Adipose tissue (tissue), 3 donors: Measurements from ENCODE around the gene CTAG1B. TPM values are rescaled to one million over a fixed set of nuclear protein-coding genes. Genes with fewer than 3 reads are reported as not detected.
"Not testable (repeated sequence)": the region's sequence is repeated elsewhere in the genome, so short reads cannot be mapped to it uniquely, and the experiment has no call there.

Experiments
- H3K27ac ChIP-seq: one replicate; pipeline ENCODE4 v1.5.1; 2013; ENCODE audit warnings: low read depth, low read length
- WGBS, 3 donors: extraction: QIAGEN DNeasy Blood & Tissue Kit; methylation state at CpG; one replicate each; pipeline ENCODE4 v1.1.7; 2013; 5-methylcytosine and 5-hydroxymethylcytosine counted together
- polyA plus RNA-seq, 3 donors: library from polyadenylated mRNA; stranded (reverse); fragments of 200-250 nt; gene quantifications; one replicate each; pipeline ENCODE4 v1.2.3, GENCODE V29; 2013
- donor health status: healthy with polysubstance abuse.
- donor health status: Bipolar disorder and iron deficiency.
- donor health status: healthy.

The CTAG1B gene
- polyA plus RNA-seq, 3 donors, result 0.59 TPM; not detected in 2

- not testable (repeated sequence) for H3K27ac ChIP-seq
- WGBS, 3 donors, result no CpG with 5 or more reads among the region's 10 CpGs
These were observed 22.7 kb upstream of the CTAG1B start for GRCh38 chrX:154641740-154642139.

GRCh38 chrX:154633661-154634060 is 14.6 kb upstream of the CTAG1B start:
- H3K27ac ChIP-seq, result not testable (repeated sequence)
- WGBS, 3 donors, result no CpG with 5 or more reads among the region's 11 CpGs

GRCh38 chrX:154630949-154631348 is 11.9 kb upstream of the CTAG1B start:
- H3K27ac ChIP-seq, result not testable (repeated sequence)
- whole genome bisulfite sequencing, 3 donors, result no CpG with 5 or more reads among the region's 11 CpGs

DNA sequence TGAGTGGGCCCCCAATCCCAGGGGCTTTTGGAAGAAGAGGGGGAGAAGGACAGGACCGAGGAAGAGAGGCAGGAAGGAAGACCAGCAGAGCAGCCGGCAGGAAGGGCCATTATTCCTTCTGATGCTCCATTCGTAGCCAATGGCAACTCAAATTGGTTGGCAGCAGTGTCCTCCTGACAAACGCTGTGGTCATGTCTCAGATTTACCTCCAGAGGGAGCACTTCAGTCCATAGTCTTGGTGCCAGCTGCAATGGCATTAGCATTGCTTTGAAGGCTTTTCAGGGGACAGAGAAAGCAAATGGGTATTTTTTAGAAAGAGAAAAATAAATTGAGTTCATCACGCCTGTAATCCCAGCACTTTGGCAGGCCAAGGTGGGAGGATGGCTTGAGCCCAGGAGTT is 9.9 kb upstream of the CTAG1B start:
- H3K27ac ChIP-seq, result not testable (repeated sequence)
- no CpG with 5 or more reads among the region's 5 CpGs for WGBS, 3 donors

DNA sequence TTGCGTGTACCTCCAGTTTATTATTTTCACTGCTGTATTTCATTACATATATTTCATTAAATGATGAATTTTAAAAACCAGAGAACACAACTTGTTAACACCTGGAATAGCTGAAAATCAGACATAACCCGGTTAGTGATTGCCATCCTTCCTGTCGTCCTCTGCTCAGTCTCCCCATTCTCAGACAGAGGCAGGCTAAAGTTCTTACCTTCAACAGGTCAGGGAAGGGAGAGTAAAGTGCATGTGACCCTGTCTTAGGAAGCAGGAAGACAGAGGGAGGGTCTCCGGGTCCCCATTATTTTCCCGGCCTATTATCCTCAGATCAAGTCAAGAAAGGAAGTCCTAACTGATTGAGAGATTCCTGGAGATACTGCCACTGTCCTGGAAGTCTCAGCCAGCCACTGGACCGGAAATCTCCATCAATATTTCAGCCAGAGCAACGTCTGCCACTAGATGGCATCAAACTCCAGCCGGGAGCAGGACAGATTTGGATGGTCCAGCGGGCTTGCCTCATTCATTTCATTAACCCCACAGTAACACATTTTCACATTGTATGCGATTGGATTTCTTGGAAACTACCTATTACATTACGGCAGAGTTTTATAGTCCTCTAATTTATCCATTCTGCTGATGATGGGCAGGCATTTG is 1.8 kb upstream of the CTAG1B start:
- 0 to 29% (median 24%) methylated on average over 1 to 3 of the region's 11 CpGs for WGBS, 3 donors
- H3K27ac ChIP-seq, result not testable (repeated sequence)

GRCh38 chrX:154613586-154613985 is 5.5 kb downstream of the CTAG1B start:
- H3K27ac ChIP-seq, result not testable (repeated sequence)
- WGBS, 3 donors, result 11 to 26% (median 18%) methylated on average over 4 to 5 of the region's 12 CpGs

DNA sequence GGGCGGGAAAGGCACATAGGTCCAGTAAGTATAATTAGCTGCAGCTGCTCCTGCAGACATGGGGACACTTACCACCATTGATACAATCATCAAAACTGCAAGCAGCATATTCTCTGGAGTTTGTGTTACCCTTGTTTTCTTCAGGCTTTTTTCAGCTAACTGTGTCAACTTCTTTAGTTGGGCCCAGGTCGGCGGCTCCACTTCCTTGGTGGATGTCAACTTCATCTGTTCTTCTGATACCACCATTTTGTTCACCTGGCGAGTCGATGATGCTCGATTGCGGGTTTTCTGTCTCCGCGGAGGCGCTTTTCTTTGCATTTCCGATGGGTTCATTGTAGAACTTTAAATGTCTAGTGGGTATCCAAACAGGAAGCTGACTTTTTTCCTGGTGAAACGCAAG is 7.9 kb downstream of the CTAG1B start:
- 88 to 96% (median 92%) methylated on average over 12 of the region's 12 CpGs for WGBS, 3 donors

DNA sequence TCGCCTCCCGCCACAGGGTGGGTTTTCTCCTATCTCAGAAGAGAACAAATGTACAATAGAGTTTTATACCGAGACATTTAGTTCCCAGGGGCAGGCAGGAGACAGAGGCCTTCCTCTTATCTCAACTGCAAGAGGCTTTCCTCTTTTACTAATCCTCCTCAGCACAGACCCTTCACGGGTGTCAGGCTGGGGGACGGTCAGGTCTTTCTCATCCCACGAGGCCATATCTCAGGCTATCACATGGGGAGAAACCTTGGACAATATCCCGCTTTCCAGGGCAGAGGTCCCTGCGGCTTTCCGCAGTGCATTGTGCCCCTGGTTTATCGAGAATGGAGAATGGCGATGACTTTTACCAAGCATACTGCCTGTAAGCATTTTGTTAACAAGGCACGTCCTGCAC is 10.3 kb downstream of the CTAG1B start:
- not testable (repeated sequence) for H3K27ac ChIP-seq
- whole genome bisulfite sequencing, 3 donors, result 70 to 76% (median 73%) methylated on average over 12 of the region's 12 CpGs

More for the DNA sequence above, 7.9 kb downstream of the CTAG1B start:
- H3K27ac ChIP-seq, result not testable (repeated sequence)

GRCh38 chrX:154607976-154608375 is 11.1 kb downstream of the CTAG1B start:
- H3K27ac ChIP-seq, result not testable (repeated sequence)
- 75 to 81% (median 79%) methylated on average over 9 to 10 of the region's 11 CpGs for WGBS, 3 donors

- WGBS, 3 donors, result 57 to 63% (median 63%) methylated on average over 6 of the region's 6 CpGs
These were observed 11.7 kb downstream of the CTAG1B start for GRCh38 chrX:154607370-154607769.

DNA sequence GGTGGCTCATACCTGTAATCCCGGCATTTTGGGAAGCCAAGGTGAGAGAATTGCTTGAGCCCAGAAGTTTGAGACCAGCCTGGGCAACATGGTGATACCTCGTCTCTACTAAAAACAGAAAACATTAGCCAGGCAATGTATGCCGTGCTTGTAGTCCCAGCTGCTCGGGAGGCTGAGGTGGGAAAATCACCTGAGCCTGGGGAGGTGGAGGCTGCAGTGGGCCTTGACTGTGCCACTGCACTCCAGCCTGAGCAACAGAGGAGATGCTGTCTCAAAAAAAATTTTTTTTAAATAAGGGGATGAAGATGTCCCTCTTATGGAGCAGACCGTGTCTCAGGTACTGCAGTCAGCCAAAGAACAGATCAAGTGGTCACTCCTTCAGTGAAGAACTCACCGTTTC is 13.5 kb downstream of the CTAG1B start:
- H3K27ac ChIP-seq, result no peak overlapping the region
- 70 to 92% (median 83%) methylated on average over 6 of the region's 6 CpGs for WGBS, 3 donors

More at GRCh38 chrX:154607370-154607769, 11.7 kb downstream of the CTAG1B start:
- no peak overlapping the region for H3K27ac ChIP-seq

DNA sequence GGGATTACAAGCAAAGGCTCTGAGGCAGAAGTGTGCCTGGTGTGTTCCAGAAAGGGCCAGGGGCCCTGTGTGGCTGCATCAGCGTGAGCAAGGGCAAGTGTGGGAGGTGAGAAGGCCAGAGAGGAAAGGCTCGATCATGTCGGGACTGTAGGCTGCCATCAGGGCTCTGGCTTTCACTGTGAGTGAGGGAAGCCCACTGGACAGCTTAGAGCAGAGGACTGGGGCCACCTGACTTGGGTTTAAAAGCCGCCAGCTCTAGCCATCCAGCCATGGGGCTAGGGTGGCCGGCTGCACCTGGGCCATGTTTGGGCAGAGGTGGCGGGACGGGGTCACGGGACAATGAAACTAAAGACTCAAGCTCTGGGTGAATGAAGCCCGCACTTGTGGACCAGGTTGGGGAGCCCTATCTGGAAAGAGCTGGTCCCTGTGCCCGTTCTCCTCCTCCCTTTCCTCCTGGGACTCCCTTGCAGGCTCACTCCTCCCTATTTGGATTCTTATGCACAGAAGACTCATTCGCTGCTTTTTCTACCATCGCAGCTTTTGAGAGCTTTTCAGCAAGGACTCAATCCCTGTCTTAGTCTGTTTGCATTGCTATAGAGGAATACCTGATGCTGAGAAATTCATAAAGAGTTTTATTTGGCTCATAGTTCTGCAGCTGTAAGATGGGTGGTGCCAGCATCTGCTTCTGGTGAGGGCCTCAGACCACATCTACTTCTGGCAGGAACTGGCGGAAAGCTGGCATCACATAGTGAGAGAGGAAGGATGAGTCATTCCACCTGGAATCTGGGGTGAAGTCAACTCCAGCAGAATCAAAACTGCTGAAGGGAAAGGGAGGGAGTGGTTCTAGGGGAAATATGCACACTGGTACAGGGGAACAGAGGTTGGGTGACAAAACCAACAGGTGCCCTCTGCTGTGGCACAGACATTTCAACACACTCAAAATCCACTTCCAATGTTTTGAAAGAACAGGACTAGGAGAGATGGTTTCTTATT is 15.3 kb downstream of the CTAG1B start:
- H3K27ac ChIP-seq, result no peak overlapping the region
- 76 to 81% (median 78%) methylated on average over 11 to 13 of the region's 13 CpGs for WGBS, 3 donors

DNA sequence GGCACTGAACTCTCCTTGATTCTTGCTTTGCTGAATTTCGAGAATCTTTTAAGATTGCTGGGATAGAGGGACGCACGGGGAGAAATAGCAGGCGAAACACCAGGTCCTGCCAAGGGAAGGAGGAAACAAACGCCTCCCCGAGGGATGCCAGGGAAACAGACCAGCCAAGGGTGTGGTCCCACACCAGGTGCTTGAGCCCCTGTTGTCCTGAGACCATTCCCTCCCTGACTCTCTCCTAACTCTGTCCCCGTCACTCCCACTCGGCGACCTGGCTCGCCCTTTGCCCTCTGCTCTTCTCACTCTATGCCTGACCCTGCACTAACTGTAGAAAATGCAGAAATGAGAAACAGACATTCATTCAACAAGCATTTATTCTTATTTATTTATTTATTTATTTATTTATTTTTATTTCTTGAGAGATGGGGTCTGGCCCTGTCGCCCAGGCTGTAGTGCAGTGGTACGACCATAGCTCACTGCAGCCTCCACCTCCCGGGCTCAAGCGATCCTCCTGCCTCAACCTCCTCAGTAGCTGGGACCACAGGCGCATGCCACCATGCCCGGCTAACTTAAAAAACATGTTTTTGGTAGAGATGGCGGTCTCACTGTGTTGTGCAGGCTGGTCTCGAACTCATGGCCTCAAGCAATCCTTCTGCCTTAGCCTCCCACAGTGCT is 16.2 kb downstream of the CTAG1B start:
- no peak overlapping the region for H3K27ac ChIP-seq
- WGBS, 3 donors, result 87 to 92% (median 88%) methylated on average over 18 of the region's 18 CpGs

DNA sequence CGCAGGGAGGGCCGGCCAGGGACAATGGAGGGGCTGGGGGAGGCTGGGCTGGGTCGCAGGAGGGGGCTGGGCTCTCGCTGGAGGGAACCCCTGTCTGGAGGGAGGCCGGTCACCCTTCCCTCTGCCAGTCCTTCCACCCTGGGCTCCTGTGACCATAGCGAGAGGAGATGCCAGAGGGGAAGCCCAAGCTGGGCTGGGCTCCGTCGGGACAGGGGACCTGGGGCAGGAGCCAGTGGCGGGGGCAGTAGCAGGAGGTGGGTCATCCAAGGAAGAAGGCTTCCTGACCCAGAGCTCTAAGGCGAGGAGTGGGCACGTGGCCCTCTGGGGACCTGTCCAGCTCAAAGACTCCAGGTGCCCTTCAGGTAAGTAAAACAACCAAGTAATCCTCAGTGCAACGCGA is 16.9 kb downstream of the CTAG1B start:
- H3K27ac ChIP-seq, result no peak overlapping the region
- 77 to 83% (median 81%) methylated on average over 9 to 13 of the region's 13 CpGs for WGBS, 3 donors

DNA sequence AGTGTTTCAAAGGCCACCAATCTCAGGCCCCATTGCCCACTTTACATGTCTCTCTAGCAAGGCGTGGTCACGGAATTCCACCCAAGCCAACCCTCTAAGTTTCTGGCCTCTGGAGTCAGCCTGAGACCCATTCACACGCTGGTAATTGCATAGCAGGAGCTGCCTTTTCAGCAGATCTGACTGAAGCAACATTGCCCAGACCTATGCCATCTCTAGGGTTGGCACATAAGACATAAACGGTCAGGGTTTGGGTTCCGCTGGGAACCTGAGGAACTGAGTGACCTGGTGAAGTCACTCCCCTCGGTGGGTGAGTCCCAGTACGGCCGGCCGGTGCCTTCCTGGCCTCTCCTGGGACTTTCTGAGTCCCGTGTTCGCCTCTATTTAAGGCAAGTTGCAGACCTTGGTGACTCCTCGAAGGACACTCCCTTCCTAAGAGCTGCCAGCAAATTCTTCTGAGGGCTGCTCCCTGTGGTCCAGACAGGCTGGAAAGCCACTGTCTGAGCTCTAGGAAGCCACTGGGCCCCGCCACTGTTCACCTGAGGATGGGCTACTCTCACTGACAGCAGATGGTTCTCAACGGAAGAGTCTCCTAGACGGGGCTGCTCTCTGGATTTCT is 18.2 kb downstream of the CTAG1B start:
- WGBS, 3 donors, result 73 to 76% (median 74%) methylated on average over 12 to 15 of the region's 15 CpGs
- H3K27ac ChIP-seq, result no peak overlapping the region

DNA sequence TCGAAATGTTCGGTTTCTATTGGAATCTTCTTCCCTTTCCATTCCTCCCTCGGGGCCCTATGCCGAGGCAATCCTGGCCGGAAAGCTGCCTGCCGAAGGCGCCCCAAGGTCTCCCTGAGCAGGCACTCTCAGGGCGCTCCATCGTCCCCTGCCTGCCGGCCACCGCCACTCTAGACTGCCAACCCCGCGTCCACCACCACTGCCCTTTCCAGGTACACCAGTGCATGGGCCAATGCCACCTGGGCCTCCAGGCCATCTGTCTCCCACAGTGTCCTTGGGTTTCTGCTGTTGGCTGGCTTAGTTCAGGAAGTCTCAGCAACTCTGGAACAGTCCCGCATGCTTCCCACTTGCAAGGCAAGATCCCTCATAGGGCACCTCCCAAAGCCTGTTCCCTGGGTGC is 19.6 kb downstream of the CTAG1B start:
- 84 to 95% (median 92%) methylated on average over 2 to 14 of the region's 14 CpGs for WGBS, 3 donors
- H3K27ac ChIP-seq, result no peak overlapping the region

GRCh38 chrX:154598656-154599055 is 20.4 kb downstream of the CTAG1B start:
- 83 to 95% (median 83%) methylated on average over 8 of the region's 8 CpGs for WGBS, 3 donors

GRCh38 chrX:154597221-154597620 is 21.9 kb downstream of the CTAG1B start:
- no peak overlapping the region for H3K27ac ChIP-seq
- WGBS, 3 donors, result 85 to 91% (median 88%) methylated on average over 12 of the region's 12 CpGs

More at GRCh38 chrX:154598656-154599055, 20.4 kb downstream of the CTAG1B start:
- H3K27ac ChIP-seq, result no peak overlapping the region
